PC-9 (cell line): Measurements from ENCODE around the gene ZMYM2. TPM values are rescaled to one million over a fixed set of nuclear protein-coding genes. Genes with fewer than 3 reads are reported as not detected.
A peak's percentile ranks its signal among the peaks of the same experiment; 100 is the strongest.

Source experiments
- BruUV-seq: library from RNA; stranded (reverse); fragments of 400-500 nt; replicated peaks from 2 replicates; lab custom pipeline; 2021; lab: Mats Ljungman, UMichigan
- CTCF ChIA-PET: fragments of 300-600 bp; sonication (Branson Sonifier 250); formaldehyde crosslinking; loops from one replicate; lab custom pipeline; 2022; ENCODE audit warnings: antibody characterized with exemption; lab: Charles Lee
- POLR2A ChIA-PET: fragments of 300-600 bp; sonication (Branson Sonifier 250); formaldehyde crosslinking; loops from one replicate; lab custom pipeline; 2022; ENCODE audit warnings: antibody characterized with exemption; ENCODE audit not compliant: unreplicated experiment; lab: Charles Lee
- DNase-seq, 2 experiments: peaks; one replicate each; pipeline versions ENCODE4 v3.0.0 to v3.0.0-alpha.2; 2015 to 2022; ENCODE audit warnings: mixed read lengths in 1 of 2
- H2AFZ ChIP-seq: fragments of 200-600 bp; sonication (generic); 2 replicates; pipeline ENCODE4 v1.8.1; 2017; ENCODE audit warnings: antibody characterized with exemption
- H3F3A ChIP-seq: fragments of 200-600 bp; sonication (generic); 2 replicates; pipeline ENCODE4 v1.8.1; 2017; ENCODE audit warnings: antibody characterized with exemption, mild to moderate bottlenecking, low read depth; ENCODE audit not compliant: insufficient read depth
- H3K27ac ChIP-seq: fragments of 200-600 bp; sonication (generic); 2 replicates; pipeline ENCODE4 v1.6.1; 2016; ENCODE audit warnings: mixed run types
- H3K27me3 ChIP-seq: fragments of 200-600 bp; sonication (generic); 2 replicates; pipeline ENCODE4 v1.6.1; 2016; ENCODE audit warnings: low read depth, mixed run types; ENCODE audit not compliant: insufficient read depth
- H3K36me3 ChIP-seq: fragments of 200-600 bp; sonication (generic); 2 replicates; pipeline ENCODE4 v1.6.1; 2016; ENCODE audit warnings: low read depth, mixed run types
- H3K4me1 ChIP-seq: fragments of 200-600 bp; sonication (generic); replicated peaks from 2 replicates; pipeline ENCODE4 v1.6.1; 2016; ENCODE audit warnings: mixed run types; ENCODE audit not compliant: insufficient read depth
- H3K4me2 ChIP-seq: fragments of 200-600 bp; sonication (generic); 2 replicates; pipeline ENCODE4 v1.6.1; 2017; ENCODE audit warnings: mixed run types
- H3K4me3 ChIP-seq: fragments of 200-600 bp; sonication (generic); 2 replicates; pipeline ENCODE4 v1.6.1; 2016; ENCODE audit warnings: mixed run types
- H3K79me2 ChIP-seq: fragments of 200-600 bp; sonication (generic); 2 replicates; pipeline ENCODE4 v1.6.1; 2017; ENCODE audit warnings: low read depth, mixed run types
- H3K9me2 ChIP-seq: fragments of 200-600 bp; sonication (generic); 2 replicates; pipeline ENCODE4 v1.8.1; 2017; ENCODE audit warnings: mild to moderate bottlenecking; ENCODE audit not compliant: insufficient read depth
- H3K9me3 ChIP-seq: fragments of 200-600 bp; sonication (generic); 2 replicates; pipeline ENCODE4 v1.8.1; 2016; ENCODE audit warnings: low read depth; ENCODE audit not compliant: insufficient read depth
- H4K20me1 ChIP-seq: fragments of 200-600 bp; sonication (generic); 2 replicates; pipeline ENCODE4 v1.8.1; 2017; ENCODE audit not compliant: insufficient read depth
- EZH2 ChIP-seq: fragments of 200-600 bp; sonication (generic); IDR thresholded peaks from 2 replicates; pipeline ENCODE4 v1.8.0; 2017; ENCODE audit warnings: antibody characterized with exemption, low read depth
- intact Hi-C: fragments of 100-400 bp; cut with micrococcal nuclease; formaldehyde crosslinking; loops from one replicate; pipeline ENCODE4 v1.10.0; 2022; ENCODE audit not compliant: unreplicated experiment
- total RNA-seq: library from RNA; stranded (reverse); gene quantifications from 2 replicates; pipeline ENCODE4 v1.2.3, GENCODE V29; 2021
- TF ChIP-seq, protein P1 (sequence below): fragments of 200-600 bp; sonication (generic); conservative IDR thresholded peaks from 2 replicates; pipeline ENCODE4 v1.6.1; 2017; ENCODE audit warnings: mixed run types, antibody characterized with exemption, mild to moderate bottlenecking, moderate library complexity

ZMYM2 gene
- total RNA-seq, 1 experiment from 2014 or later = 55.1 TPM

DNA sequence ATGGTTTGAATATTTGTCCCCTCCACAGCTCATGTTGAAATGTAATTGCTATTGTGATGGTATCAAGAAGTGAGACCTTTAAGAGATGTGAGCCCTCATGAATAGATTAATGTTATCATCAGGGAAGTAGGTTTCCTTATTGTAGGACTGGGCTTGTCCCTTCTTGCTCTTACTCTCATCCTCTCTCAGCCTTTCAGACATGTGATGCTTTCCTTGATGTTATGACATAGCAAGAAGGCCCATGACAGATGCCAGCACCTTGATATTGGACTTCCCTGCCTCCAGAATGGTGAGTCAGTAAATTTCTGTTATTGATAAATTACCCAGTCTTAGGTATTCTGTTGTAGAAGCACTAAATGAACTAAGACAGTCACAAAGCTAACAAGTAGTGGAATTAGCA is 5.7 kb upstream of the ZMYM2 start:
- H3K4me1 ChIP-seq = no peaks in the 10 kb centered on the region; the same call in 1 of the 2 replicates
- no peak for TF ChIP-seq EZH2
- TF ChIP-seq, protein P1, sequence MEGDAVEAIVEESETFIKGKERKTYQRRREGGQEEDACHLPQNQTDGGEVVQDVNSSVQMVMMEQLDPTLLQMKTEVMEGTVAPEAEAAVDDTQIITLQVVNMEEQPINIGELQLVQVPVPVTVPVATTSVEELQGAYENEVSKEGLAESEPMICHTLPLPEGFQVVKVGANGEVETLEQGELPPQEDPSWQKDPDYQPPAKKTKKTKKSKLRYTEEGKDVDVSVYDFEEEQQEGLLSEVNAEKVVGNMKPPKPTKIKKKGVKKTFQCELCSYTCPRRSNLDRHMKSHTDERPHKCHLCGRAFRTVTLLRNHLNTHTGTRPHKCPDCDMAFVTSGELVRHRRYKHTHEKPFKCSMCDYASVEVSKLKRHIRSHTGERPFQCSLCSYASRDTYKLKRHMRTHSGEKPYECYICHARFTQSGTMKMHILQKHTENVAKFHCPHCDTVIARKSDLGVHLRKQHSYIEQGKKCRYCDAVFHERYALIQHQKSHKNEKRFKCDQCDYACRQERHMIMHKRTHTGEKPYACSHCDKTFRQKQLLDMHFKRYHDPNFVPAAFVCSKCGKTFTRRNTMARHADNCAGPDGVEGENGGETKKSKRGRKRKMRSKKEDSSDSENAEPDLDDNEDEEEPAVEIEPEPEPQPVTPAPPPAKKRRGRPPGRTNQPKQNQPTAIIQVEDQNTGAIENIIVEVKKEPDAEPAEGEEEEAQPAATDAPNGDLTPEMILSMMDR = no peak
- DNase-seq = no peak

DNA sequence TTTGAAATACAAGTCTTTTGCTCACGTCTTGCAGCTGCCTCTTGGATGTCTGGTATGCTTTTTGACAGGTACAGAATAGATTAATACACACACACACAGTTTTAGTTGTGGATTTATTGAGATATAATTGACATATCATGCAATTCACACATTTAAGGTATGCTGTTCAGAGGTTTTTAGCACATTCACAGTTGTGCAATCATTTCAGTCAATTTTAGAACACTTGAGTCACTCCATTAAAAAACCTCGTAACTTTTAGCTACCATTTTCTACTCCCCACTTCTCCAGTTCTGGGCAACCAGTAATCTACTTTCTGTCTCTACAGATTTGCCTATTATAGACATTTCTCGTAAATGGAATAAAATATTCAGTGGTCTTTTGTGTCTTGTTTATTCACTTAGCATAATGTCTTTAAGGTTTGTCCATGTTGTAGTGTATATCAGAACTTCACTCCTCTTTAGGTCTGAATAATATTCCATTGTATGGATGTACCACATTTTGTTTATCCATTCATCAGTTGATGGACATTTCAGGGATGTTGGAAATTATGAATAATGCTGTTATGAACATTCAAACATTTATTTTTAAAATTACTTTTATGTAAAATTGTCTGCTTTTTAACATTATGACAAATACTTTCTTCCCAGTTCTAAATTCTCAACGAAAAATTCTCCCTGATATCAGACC is 2.5 kb upstream of the ZMYM2 start:
- no TSS peak for BruUV-seq
- intact Hi-C loops = loop anchor here (5.0 to 10.0 kb wide), 2 partner anchors 94 to 351 kb away; partner anchors contain the start of gene ZMYM5
- ChIA-PET POLR2A (no interaction called here), CTCF (no interaction called here)
- H3K27me3 ChIP-seq = no peaks in the 10 kb centered on the region
- no peak for DNase-seq
- H3K36me3 ChIP-seq = peaks cover 8% of the 10 kb centered on the region; the same call in 1 of the 2 replicates
- peaks cover 14% of the 10 kb centered on the region; the same call in 1 of the 2 replicates for H3F3A ChIP-seq
- no peak for TF ChIP-seq EZH2
- TF ChIP-seq, protein P1 = no peak
- peaks cover 8% of the 10 kb centered on the region for H3K4me1 ChIP-seq
- no peak overlapping the region for H3K4me3 ChIP-seq
- no peak overlapping the region for H3K4me2 ChIP-seq
- peaks cover 15% of the 10 kb centered on the region for H3K79me2 ChIP-seq
- no peaks in the 10 kb centered on the region for H3K9me3 ChIP-seq
- H2AFZ ChIP-seq = no peak overlapping the region
- no peaks in the 10 kb centered on the region for H3K9me2 ChIP-seq
- no peak overlapping the region for H3K27ac ChIP-seq
- peaks cover 8% of the 10 kb centered on the region for H4K20me1 ChIP-seq

More for the DNA sequence above, 5.7 kb upstream of the ZMYM2 start:
- Histone ChIP-seq H2AFZ (no peak overlapping the region), H3K36me3 (no peaks in the 10 kb centered on the region), H3K9me3 (no peaks in the 10 kb centered on the region), H4K20me1 (no peaks in the 10 kb centered on the region), H3K79me2 (no peaks in the 10 kb centered on the region), H3F3A (no peaks in the 10 kb centered on the region), H3K4me3 (no peak overlapping the region), H3K4me2 (no peak overlapping the region), H3K27ac (no peak overlapping the region), H3K27me3 (no peaks in the 10 kb centered on the region), H3K9me2 (no peaks in the 10 kb centered on the region)
- ChIA-PET POLR2A (no interaction called here), CTCF (no interaction called here)
- no TSS peak for BruUV-seq
- intact Hi-C loops = loop anchor here (10.0 kb wide), 1 partner anchor 348 kb away; no protein-coding TSS in a partner anchor

DNA sequence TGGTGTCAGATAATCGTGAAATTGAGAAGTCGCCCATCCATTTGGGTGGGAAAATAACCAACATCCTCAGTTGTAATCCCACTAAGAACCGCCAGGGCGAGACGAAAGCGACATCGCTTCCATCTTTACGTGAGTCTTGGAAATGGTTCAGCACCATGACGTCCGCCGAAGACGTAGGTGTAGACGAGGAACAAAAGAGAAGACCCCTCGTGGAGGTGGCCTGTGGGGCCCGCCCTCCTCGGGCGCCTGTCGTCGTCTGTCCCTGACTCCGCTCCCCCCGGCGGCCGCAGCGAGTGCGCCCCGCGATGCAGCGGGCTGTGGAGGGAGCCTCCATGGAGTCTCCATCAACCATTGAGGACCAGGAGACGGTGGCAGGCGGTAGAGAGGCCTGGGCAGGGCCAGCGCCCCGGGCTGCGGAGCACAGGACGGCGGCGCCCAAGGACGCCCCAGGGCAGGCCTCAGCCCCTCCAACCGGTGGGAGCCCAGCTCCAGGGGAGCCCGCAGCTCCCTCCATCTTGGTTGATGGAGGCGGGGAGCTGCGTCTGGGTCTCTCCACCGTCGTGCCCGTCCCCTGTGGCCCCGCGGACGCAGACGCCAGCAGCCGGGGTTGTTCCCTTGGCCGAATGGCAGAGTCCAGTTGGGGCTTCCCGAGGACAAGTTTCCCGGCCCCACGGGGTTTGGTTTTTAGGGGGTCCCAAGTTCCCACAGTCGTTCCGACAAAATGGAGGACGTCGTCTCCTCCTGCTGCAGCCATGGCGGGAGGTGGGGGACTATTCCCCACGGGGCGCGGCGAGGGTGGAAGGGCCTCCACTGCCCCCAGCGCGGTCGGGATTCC is 990 bp upstream of the ZMYM2 start:
- peak; percentile 49 to 54 for DNase-seq

More for the DNA sequence above, 990 bp upstream of the ZMYM2 start:
- Histone ChIP-seq H3K9me2 (no peaks in the 10 kb centered on the region), H3K4me1 (peaks cover 16% of the 10 kb centered on the region), H4K20me1 (peaks cover 20% of the 10 kb centered on the region), H3K79me2 (peaks cover 28% of the 10 kb centered on the region), H3K27me3 (no peaks in the 10 kb centered on the region), H3F3A (peaks cover 18% of the 10 kb centered on the region; the same call in 1 of the 2 replicates), H3K4me3 (peak overlapping the region; percentile 62), H3K36me3 (peaks cover 19% of the 10 kb centered on the region; the same call in 1 of the 2 replicates), H3K4me2 (peak overlapping the region; percentile 78), H3K27ac (peak overlapping the region; percentile 46), H2AFZ (peak overlapping the region; percentile 91), H3K9me3 (no peaks in the 10 kb centered on the region)
- ChIA-PET POLR2A (interaction anchor here (0.7 kb wide), 1 partner anchor 162 kb away, joined by 10 read pairs; no protein-coding TSS in a partner anchor), CTCF (interaction anchor here (0.6 kb wide), 3 partner anchors 56 to 1012 kb away, joined by 5 to 6 read pairs (median 5); no protein-coding TSS in a partner anchor)
- BruUV-seq = TSS peak; percentile 96
- intact Hi-C loops = loop anchor here (5.0 to 10.0 kb wide), 2 partner anchors 95 to 353 kb away; partner anchors contain the start of gene ZMYM5
- no peak for TF ChIP-seq EZH2
- TF ChIP-seq, protein P1 = peak; percentile 76
